ENCODE results near the gene SLC45A3. TPM values are rescaled to one million over a fixed set of nuclear protein-coding genes. Genes with fewer than 3 reads are reported as not detected.

SLC45A3 gene
- total and polyA plus RNA-seq, 2 donors (not counting 1 experiment from before 2014, with no cell fraction given): 0.90 to 1.5 TPM

GRCh38 chr1:205667909-205668643 is 12.2 kb downstream of the SLC45A3 start:
- H2AFZ ChIP-seq (ENCODE audit: low read length): no peak overlapping the region
- H3K9me3 ChIP-seq (ENCODE audit: control insufficient read depth, insufficient read depth, low read depth, low read length): no peaks in the 10 kb centered on the region
- no peaks in the 10 kb centered on the region for H3K36me3 ChIP-seq (ENCODE audit: control insufficient read depth, insufficient read depth, low read length)
- no peaks in the 10 kb centered on the region for H3K27me3 ChIP-seq (ENCODE audit: control insufficient read depth, insufficient read depth, low read length)
- DNase-seq (ENCODE audit: low read depth in 2 of 2): no peak
- H3K4me1 ChIP-seq (ENCODE audit: control insufficient read depth, extremely low read depth, insufficient read depth, low read length): no peaks in the 10 kb centered on the region
- H3K79me2 ChIP-seq (ENCODE audit: control insufficient read depth, insufficient read depth, low read length): no peaks in the 10 kb centered on the region
- H4K20me1 ChIP-seq (ENCODE audit: control insufficient read depth, extremely low read depth, insufficient read depth, low read length): no peaks in the 10 kb centered on the region
- no peak overlapping the region for H3K4me2 ChIP-seq (ENCODE audit: extremely low read depth, insufficient read depth, low read length)
- TF ChIP-seq CTCF (conservative IDR thresholded peaks at IDR 0.05 in 1 of 2, IDR thresholded peaks at IDR 0.05 in 1 of 2; ENCODE audit: low read depth in 1 of 2, low read length in 2 of 2): no peak
- no peak for TF ChIP-seq EZH2 (IDR thresholded peaks at IDR 0.05; ENCODE audit: low read length, missing control alignments)
- H3K9ac ChIP-seq (ENCODE audit: insufficient read depth, low read length): no peak overlapping the region
- H3K4me3 ChIP-seq (replicated peaks in 1 of 4; ENCODE audit: control extremely low read depth in 1 of 4, insufficient read depth in 1 of 4, low read depth in 3 of 4, low read length in 4 of 4): no peak overlapping the region
- H3K27ac ChIP-seq (ENCODE audit: insufficient read depth, low read length): no peak overlapping the region

- Histone ChIP-seq H3K9ac (ENCODE audit: insufficient read depth, low read length) (no peak overlapping the region), H2AFZ (ENCODE audit: low read length) (no peak overlapping the region), H3K9me3 (ENCODE audit: control insufficient read depth, insufficient read depth, low read depth, low read length) (no peaks in the 10 kb centered on the region), H3K4me1 (ENCODE audit: control insufficient read depth, extremely low read depth, insufficient read depth, low read length) (no peaks in the 10 kb centered on the region), H3K4me3 (replicated peaks in 1 of 4; ENCODE audit: control extremely low read depth in 1 of 4, insufficient read depth in 1 of 4, low read depth in 3 of 4, low read length in 4 of 4) (no peak overlapping the region), H4K20me1 (ENCODE audit: control insufficient read depth, extremely low read depth, insufficient read depth, low read length) (no peaks in the 10 kb centered on the region), H3K79me2 (ENCODE audit: control insufficient read depth, insufficient read depth, low read length) (no peaks in the 10 kb centered on the region), H3K4me2 (ENCODE audit: extremely low read depth, insufficient read depth, low read length) (no peak overlapping the region), H3K27me3 (ENCODE audit: control insufficient read depth, insufficient read depth, low read length) (no peaks in the 10 kb centered on the region), H3K36me3 (ENCODE audit: control insufficient read depth, insufficient read depth, low read length) (no peaks in the 10 kb centered on the region), H3K27ac (ENCODE audit: insufficient read depth, low read length) (no peak overlapping the region)
- DNase-seq (ENCODE audit: low read depth in 2 of 2): no peak
- TF ChIP-seq EZH2 (IDR thresholded peaks at IDR 0.05; ENCODE audit: low read length, missing control alignments) (no peak), CTCF (conservative IDR thresholded peaks at IDR 0.05 in 1 of 2, IDR thresholded peaks at IDR 0.05 in 1 of 2; ENCODE audit: low read depth in 1 of 2, low read length in 2 of 2) (no peak)
Observed at GRCh38 chr1:205666372-205667166, 13.7 kb downstream of the SLC45A3 start.

- no peaks in the 10 kb centered on the region for H3K4me1 ChIP-seq (ENCODE audit: control insufficient read depth, extremely low read depth, insufficient read depth, low read length)
- H3K79me2 ChIP-seq (ENCODE audit: control insufficient read depth, insufficient read depth, low read length): no peaks in the 10 kb centered on the region
- TF ChIP-seq EZH2 (IDR thresholded peaks at IDR 0.05; ENCODE audit: low read length, missing control alignments): no peak
- TF ChIP-seq CTCF (conservative IDR thresholded peaks at IDR 0.05 in 1 of 2, IDR thresholded peaks at IDR 0.05 in 1 of 2; ENCODE audit: low read depth in 1 of 2, low read length in 2 of 2): no peak
- no peak overlapping the region for H3K4me2 ChIP-seq (ENCODE audit: extremely low read depth, insufficient read depth, low read length)
- H2AFZ ChIP-seq (ENCODE audit: low read length): no peak overlapping the region
- no peaks in the 10 kb centered on the region for H3K27me3 ChIP-seq (ENCODE audit: control insufficient read depth, insufficient read depth, low read length)
- H3K4me3 ChIP-seq (replicated peaks in 1 of 4; ENCODE audit: control extremely low read depth in 1 of 4, insufficient read depth in 1 of 4, low read depth in 3 of 4, low read length in 4 of 4): no peak overlapping the region
- no peaks in the 10 kb centered on the region for H3K36me3 ChIP-seq (ENCODE audit: control insufficient read depth, insufficient read depth, low read length)
- H3K27ac ChIP-seq (ENCODE audit: insufficient read depth, low read length): no peak overlapping the region
- H4K20me1 ChIP-seq (ENCODE audit: control insufficient read depth, extremely low read depth, insufficient read depth, low read length): no peaks in the 10 kb centered on the region
- H3K9me3 ChIP-seq (ENCODE audit: control insufficient read depth, insufficient read depth, low read depth, low read length): no peaks in the 10 kb centered on the region
- DNase-seq (ENCODE audit: low read depth in 2 of 2): no peak
- no peak overlapping the region for H3K9ac ChIP-seq (ENCODE audit: insufficient read depth, low read length)
Observed at GRCh38 chr1:205665201-205666045, 14.9 kb downstream of the SLC45A3 start.

Measured in fibroblast of lung (primary cell).